HG03108 (cell line): ENCODE results near the gene PAQR8.
"Not testable (repeated sequence)": the region's sequence is repeated elsewhere in the genome, so short reads cannot be mapped to it uniquely, and the experiment has no call there.

Experiments
- ATAC-seq: cut with Tn5 transposase; IDR thresholded peaks from one replicate; pipeline ENCODE4 v1.9.1; 2021; ENCODE audit warnings: moderate library complexity; ENCODE audit not compliant: unreplicated experiment

Gene PAQR8

GRCh38 chr6:52375780-52376556, 14.0 kb downstream of the PAQR8 start:
- no peak for ATAC-seq

- no peak for ATAC-seq
These were observed 14.8 kb downstream of the PAQR8 start for GRCh38 chr6:52376763-52377162.

- no peak for ATAC-seq
These were observed 15.7 kb downstream of the PAQR8 start for GRCh38 chr6:52377538-52378221.

- no peak for ATAC-seq
These were observed 19.3 kb downstream of the PAQR8 start for GRCh38 chr6:52381249-52381648.

GRCh38 chr6:52384145-52384766, 22.3 kb downstream of the PAQR8 start:
- no peak for ATAC-seq

GRCh38 chr6:52385074-52385473, 23.1 kb downstream of the PAQR8 start:
- ATAC-seq, result no peak

- not testable (repeated sequence) for ATAC-seq
These were observed 26.2 kb downstream of the PAQR8 start for GRCh38 chr6:52388119-52388518.

- no peak for ATAC-seq
These were observed 26.8 kb downstream of the PAQR8 start for GRCh38 chr6:52388790-52389189.

- no peak for ATAC-seq
These were observed 27.3 kb downstream of the PAQR8 start for GRCh38 chr6:52389264-52389625.

GRCh38 chr6:52389626-52390360, 27.8 kb downstream of the PAQR8 start:
- peak; percentile 67 for ATAC-seq

- peak; percentile 42 for ATAC-seq
These were observed 28.4 kb downstream of the PAQR8 start for GRCh38 chr6:52390361-52390727.

GRCh38 chr6:52391599-52391998, 29.6 kb downstream of the PAQR8 start:
- ATAC-seq, result no peak

- no peak for ATAC-seq
These were observed 31.0 kb downstream of the PAQR8 start for GRCh38 chr6:52392944-52393343.

GRCh38 chr6:52393780-52394179, 31.8 kb downstream of the PAQR8 start:
- no peak for ATAC-seq

GRCh38 chr6:52394251-52394666, 32.3 kb downstream of the PAQR8 start:
- peak; percentile 35 for ATAC-seq

- ATAC-seq, result no peak
These were observed 34.0 kb downstream of the PAQR8 start for GRCh38 chr6:52395969-52396368.

GRCh38 chr6:52399511-52400312, 37.8 kb downstream of the PAQR8 start:
- no peak for ATAC-seq

GRCh38 chr6:52400313-52401041, 38.5 kb downstream of the PAQR8 start:
- no peak for ATAC-seq

GRCh38 chr6:52403086-52403485, 41.1 kb downstream of the PAQR8 start:
- no peak for ATAC-seq

- ATAC-seq, result no peak
These were observed 41.7 kb downstream of the PAQR8 start for GRCh38 chr6:52403627-52404026.
